Loucy (cell line): ENCODE data around the gene PFKFB4.

Experiments used
- H2AFZ ChIP-seq: fragments of 200-600 bp; sonication (generic); 2 replicates; pipeline ENCODE4 v1.6.0; 2016; ENCODE audit warnings: antibody characterized with exemption, mild to moderate bottlenecking, low read length, moderate library complexity
- H3F3A ChIP-seq: fragments of 200-600 bp; 2 replicates; pipeline ENCODE4 v1.6.0; 2016; ENCODE audit warnings: antibody characterized with exemption, low read depth, mild to moderate bottlenecking
- H3K27me3 ChIP-seq: fragments of 200-600 bp; sonication (generic); 2 replicates; pipeline ENCODE4 v1.6.1; 2014; ENCODE audit warnings: low read length, mild to moderate bottlenecking; ENCODE audit not compliant: insufficient read depth, poor library complexity, severe bottlenecking
- H3K36me3 ChIP-seq: fragments of 200-600 bp; sonication (generic); 2 replicates; pipeline ENCODE4 v1.6.1; 2016; ENCODE audit warnings: low read length; ENCODE audit not compliant: insufficient read depth
- H3K4me1 ChIP-seq: fragments of 200-600 bp; sonication (generic); 2 replicates; pipeline ENCODE4 v1.5.1; 2014; ENCODE audit warnings: low read length, mild to moderate bottlenecking; ENCODE audit not compliant: insufficient read depth, poor library complexity, severe bottlenecking
- H3K4me2 ChIP-seq: fragments of 200-600 bp; sonication (generic); 2 replicates; pipeline ENCODE4 v1.6.0; 2014; ENCODE audit warnings: antibody characterized with exemption, low read length, low read depth, mild to moderate bottlenecking; ENCODE audit not compliant: poor library complexity, severe bottlenecking
- H3K4me3 ChIP-seq: fragments of 200-600 bp; sonication (generic); 2 replicates; pipeline ENCODE4 v1.5.1; 2014; ENCODE audit warnings: low read length, mild to moderate bottlenecking, mixed read lengths; ENCODE audit not compliant: poor library complexity, severe bottlenecking
- H3K79me2 ChIP-seq: fragments of 200-600 bp; sonication (generic); 2 replicates; pipeline ENCODE4 v1.6.1; 2014; ENCODE audit warnings: low read length; ENCODE audit not compliant: insufficient read depth
- H3K9ac ChIP-seq: fragments of 200-600 bp; sonication (generic); 2 replicates; pipeline ENCODE4 v1.6.0; 2014; ENCODE audit warnings: mild to moderate bottlenecking, low read depth, low read length, moderate library complexity; ENCODE audit not compliant: poor library complexity, severe bottlenecking
- H3K9me2 ChIP-seq: fragments of 200-600 bp; sonication (generic); replicated peaks from 2 replicates; pipeline ENCODE4 v1.6.1; 2016; ENCODE audit warnings: low read depth, low read length, mixed read lengths
- H3K9me3 ChIP-seq: fragments of 200-600 bp; sonication (generic); 2 replicates; pipeline ENCODE4 v1.6.1; 2014; ENCODE audit warnings: mild to moderate bottlenecking, antibody characterized with exemption, low read length, low read depth; ENCODE audit not compliant: insufficient read depth
- H4K20me1 ChIP-seq: fragments of 200-600 bp; sonication (generic); 2 replicates; pipeline ENCODE4 v1.6.0; 2014; ENCODE audit warnings: antibody characterized with exemption, low read length, mild to moderate bottlenecking; ENCODE audit not compliant: insufficient read depth, poor library complexity, severe bottlenecking
- EZH2phosphoT487 ChIP-seq: fragments of 200-600 bp; IDR thresholded peaks from 2 replicates; pipeline ENCODE4 v1.6.1; 2018; ENCODE audit warnings: antibody characterized with exemption, mild to moderate bottlenecking, moderate library complexity, borderline replicate concordance
- TF ChIP-seq, protein P1 (sequence below): fragments of 200-600 bp; sonication (generic); conservative IDR thresholded peaks from 2 replicates; pipeline ENCODE4 v1.5.1; 2014; ENCODE audit warnings: mild to moderate bottlenecking, antibody characterized with exemption, low read length

Gene PFKFB4

DNA sequence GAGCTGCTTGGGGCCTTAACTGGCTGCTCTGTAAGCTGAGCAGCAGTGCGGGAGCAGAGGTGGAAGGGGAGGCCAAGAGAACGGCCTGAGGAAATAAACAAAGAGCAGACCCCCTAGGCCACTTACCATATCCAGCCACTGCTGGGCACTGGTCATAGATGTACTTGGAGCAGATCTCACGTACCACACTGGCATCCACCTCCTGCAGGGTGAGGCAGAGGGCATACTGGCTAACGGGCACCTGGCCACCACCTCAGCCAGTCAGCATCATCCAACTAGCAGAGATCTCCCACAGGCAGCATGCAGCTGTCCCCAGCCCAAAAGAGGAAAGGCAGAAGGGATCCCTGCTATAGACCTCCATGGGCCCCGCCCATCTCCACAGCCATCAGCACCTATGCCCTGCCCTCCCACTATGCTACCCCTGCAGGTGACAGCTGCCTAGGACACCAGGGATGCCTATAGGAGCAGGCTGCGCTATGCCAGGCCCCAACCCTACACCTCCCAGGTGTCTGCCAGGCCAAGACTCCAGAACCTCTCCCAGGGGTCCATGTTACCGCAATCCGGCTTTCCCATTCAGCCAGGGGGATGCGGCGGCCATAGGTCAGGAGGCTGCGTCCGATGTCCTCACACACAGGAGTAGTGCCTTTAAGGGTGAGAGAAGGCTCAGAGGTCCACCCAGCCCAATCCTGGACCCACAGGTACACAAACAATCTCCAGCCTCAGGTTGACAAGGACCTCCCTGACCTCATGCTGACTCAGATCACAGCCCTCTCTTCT is 43.1 kb upstream of the PFKFB4 start:
- Histone ChIP-seq H3K4me1 (no peaks in the 10 kb centered on the region), H2AFZ (no peak overlapping the region), H3K36me3 (peaks cover 64% of the 10 kb centered on the region; the same call in 1 of the 2 replicates), H3K9me3 (no peaks in the 10 kb centered on the region), H4K20me1 (no peaks in the 10 kb centered on the region), H3K9me2 (no peaks in the 10 kb centered on the region), H3K4me2 (no peak overlapping the region), H3K9ac (no peak overlapping the region), H3K27me3 (no peaks in the 10 kb centered on the region), H3K79me2 (no peaks in the 10 kb centered on the region), H3K4me3 (no peak overlapping the region), H3F3A (no peaks in the 10 kb centered on the region)
- TF ChIP-seq EZH2phosphoT487 = no peak
- TF ChIP-seq, protein P1, sequence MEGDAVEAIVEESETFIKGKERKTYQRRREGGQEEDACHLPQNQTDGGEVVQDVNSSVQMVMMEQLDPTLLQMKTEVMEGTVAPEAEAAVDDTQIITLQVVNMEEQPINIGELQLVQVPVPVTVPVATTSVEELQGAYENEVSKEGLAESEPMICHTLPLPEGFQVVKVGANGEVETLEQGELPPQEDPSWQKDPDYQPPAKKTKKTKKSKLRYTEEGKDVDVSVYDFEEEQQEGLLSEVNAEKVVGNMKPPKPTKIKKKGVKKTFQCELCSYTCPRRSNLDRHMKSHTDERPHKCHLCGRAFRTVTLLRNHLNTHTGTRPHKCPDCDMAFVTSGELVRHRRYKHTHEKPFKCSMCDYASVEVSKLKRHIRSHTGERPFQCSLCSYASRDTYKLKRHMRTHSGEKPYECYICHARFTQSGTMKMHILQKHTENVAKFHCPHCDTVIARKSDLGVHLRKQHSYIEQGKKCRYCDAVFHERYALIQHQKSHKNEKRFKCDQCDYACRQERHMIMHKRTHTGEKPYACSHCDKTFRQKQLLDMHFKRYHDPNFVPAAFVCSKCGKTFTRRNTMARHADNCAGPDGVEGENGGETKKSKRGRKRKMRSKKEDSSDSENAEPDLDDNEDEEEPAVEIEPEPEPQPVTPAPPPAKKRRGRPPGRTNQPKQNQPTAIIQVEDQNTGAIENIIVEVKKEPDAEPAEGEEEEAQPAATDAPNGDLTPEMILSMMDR = no peak

DNA sequence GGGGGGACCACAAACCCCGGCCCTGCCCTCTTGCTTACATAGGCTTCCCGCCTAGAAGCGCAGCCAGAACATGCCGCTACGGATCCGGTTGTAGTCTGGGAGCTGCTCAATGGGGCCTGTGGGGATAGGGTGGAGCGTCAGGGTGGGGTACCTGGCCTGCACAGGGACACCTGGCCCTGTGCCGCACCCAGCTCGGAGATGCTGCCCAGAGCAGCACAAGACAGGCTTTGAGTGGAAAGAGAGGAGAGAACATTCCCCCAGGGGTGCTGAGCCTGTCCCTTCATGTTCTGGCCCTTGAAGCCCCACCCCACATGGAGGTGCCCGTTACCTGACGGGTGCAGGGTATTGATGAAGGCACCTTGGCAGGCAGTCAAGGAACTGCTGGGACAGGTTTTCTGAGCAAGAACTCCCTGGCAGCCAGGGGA is 42.5 kb upstream of the PFKFB4 start:
- Histone ChIP-seq H3K4me3 (no peak overlapping the region), H3K4me1 (no peaks in the 10 kb centered on the region), H3K27me3 (no peaks in the 10 kb centered on the region), H3K4me2 (no peak overlapping the region), H3F3A (no peaks in the 10 kb centered on the region), H4K20me1 (no peaks in the 10 kb centered on the region), H3K79me2 (no peaks in the 10 kb centered on the region), H2AFZ (no peak overlapping the region), H3K36me3 (peaks cover 58% of the 10 kb centered on the region; the same call in 1 of the 2 replicates), H3K9me3 (no peaks in the 10 kb centered on the region), H3K9me2 (no peaks in the 10 kb centered on the region), H3K9ac (no peak overlapping the region)
- TF ChIP-seq EZH2phosphoT487 = no peak
- TF ChIP-seq, protein P1 = no peak

DNA sequence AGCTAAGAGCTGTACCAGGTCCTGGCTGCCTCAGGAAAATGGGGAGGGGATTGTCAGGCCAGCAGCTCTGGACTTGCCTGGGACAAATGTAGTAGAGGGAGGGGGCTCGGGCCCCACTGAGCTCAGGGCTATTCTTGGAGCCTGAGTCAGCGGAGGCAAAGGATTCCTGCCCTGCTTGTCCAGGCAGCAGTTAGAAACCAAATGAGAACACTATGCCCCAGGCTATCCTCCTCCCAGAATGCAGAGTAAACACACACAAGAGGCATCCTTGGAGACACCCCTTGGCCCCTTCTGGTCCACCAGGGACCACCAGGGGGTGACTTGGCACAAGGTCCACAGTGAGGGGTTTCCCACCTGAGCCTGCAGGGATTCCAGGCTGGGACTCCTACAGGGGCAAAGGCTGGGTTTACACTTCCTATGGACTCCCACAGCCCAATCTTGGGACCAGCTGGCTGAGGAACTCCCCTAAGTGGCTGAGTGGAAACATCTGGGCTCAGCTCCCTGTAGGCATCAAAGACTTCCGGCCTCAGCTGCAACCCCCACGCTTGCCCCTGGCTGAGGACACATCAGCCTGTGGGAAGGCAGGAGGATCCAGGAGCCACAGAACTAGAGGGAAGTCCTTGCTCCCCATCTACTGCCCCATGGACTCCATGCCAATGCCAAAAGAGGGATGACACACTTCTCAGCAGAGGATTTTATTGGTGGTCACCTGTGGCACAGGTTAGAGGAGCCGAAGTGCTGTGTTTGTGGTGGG is 41.9 kb upstream of the PFKFB4 start:
- no peaks in the 10 kb centered on the region for H4K20me1 ChIP-seq
- no peaks in the 10 kb centered on the region for H3K27me3 ChIP-seq
- H3K9ac ChIP-seq = no peak overlapping the region
- no peaks in the 10 kb centered on the region for H3K4me1 ChIP-seq
- no peak overlapping the region for H2AFZ ChIP-seq
- H3K4me3 ChIP-seq = no peak overlapping the region
- H3K9me3 ChIP-seq = no peaks in the 10 kb centered on the region
- peaks cover 52% of the 10 kb centered on the region; the same call in 1 of the 2 replicates for H3K36me3 ChIP-seq
- no peaks in the 10 kb centered on the region for H3F3A ChIP-seq
- no peaks in the 10 kb centered on the region for H3K79me2 ChIP-seq
- no peak overlapping the region for H3K4me2 ChIP-seq
- no peaks in the 10 kb centered on the region for H3K9me2 ChIP-seq
- TF ChIP-seq, protein P1 = no peak
